Astrocyte of the cerebellum (primary cell): ENCODE measurements around the gene OBI1.

ENCODE experiments used
- DNase-seq: peaks from one replicate; pipeline ENCODE4 v3.0.0-alpha.2; 2011; ENCODE audit warnings: low read depth
- H3K4me3 ChIP-seq: 2 replicates; pipeline ENCODE4 v1.5.1; 2011; ENCODE audit warnings: mild to moderate bottlenecking, low read depth, low read length, moderate library complexity
- in situ Hi-C: cut with HindIII; loops from 2 replicates; pipeline ENCODE4 v1.10.0; 2017; ENCODE audit warnings: low sequenced_read_pairs
- TF ChIP-seq, protein P1 (sequence below): IDR thresholded peaks from 2 replicates; pipeline ENCODE4 v1.5.1; 2012; ENCODE audit warnings: low read length, low read depth, moderate library complexity, mild to moderate bottlenecking; ENCODE audit errors: missing control alignments

OBI1 gene

DNA sequence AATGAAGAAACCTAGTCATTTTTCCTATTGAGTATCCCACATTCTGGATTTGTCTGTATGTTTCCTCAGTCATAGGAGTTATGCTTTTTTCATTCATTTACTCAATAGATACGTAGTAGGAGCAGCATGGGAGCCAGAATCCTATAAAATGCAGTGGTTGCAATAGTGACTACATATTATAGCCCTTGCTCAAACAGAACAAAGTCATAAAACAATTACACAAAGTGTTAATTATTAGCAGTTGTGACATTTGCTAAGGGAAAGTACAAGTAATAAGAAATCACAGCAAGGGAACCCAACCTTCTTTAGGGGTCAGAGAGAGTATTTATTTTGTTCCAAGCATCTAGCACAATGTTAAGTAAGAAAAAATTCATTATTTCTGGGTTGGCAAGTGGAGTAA lies 27.9 kb downstream of the OBI1 start:
- TF ChIP-seq, protein P1, sequence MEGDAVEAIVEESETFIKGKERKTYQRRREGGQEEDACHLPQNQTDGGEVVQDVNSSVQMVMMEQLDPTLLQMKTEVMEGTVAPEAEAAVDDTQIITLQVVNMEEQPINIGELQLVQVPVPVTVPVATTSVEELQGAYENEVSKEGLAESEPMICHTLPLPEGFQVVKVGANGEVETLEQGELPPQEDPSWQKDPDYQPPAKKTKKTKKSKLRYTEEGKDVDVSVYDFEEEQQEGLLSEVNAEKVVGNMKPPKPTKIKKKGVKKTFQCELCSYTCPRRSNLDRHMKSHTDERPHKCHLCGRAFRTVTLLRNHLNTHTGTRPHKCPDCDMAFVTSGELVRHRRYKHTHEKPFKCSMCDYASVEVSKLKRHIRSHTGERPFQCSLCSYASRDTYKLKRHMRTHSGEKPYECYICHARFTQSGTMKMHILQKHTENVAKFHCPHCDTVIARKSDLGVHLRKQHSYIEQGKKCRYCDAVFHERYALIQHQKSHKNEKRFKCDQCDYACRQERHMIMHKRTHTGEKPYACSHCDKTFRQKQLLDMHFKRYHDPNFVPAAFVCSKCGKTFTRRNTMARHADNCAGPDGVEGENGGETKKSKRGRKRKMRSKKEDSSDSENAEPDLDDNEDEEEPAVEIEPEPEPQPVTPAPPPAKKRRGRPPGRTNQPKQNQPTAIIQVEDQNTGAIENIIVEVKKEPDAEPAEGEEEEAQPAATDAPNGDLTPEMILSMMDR: no peak
- in situ Hi-C loops: no loop called here
- H3K4me3 ChIP-seq: no peak overlapping the region
- DNase-seq: no peak

DNA sequence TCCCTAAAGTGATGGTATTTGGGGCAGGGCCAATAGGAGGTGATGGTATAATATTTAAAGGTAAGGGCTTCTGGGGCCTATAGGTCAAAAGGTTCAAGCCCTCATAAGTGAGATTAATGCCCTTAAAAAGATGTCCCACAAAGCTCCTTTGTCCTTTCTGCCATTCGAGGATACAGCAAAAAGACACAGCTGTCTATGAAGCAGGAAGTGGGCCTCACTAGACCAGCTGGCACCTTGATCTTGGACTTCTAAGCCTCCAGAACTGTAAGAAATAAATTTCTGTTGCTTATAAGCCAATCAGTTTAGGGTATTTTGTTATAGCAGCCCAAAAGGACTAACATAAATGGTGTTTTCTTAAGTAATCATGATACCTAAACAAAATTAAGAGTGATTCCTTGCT lies 28.4 kb downstream of the OBI1 start:
- no peak for DNase-seq
- H3K4me3 ChIP-seq: no peak overlapping the region
- TF ChIP-seq, protein P1: no peak
- in situ Hi-C loops: no loop called here

DNA sequence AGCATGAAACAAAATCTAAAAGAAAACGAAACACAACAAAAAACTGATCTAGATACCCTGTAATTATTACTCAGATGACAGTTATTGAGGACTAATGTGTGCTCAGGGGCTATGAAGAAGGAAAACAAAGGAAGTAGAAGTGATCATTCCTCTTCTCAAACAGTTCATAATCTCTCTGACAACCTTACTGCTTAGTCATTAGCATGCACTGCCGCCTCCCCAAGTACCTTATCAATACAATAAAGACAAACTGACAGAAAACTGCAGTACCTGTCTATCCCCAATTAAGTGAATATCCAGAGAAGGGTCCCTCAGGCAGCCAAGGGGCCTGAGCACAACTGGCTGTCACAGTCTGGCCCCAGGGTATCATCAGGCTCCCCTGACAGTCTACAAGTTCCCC lies 33.6 kb downstream of the OBI1 start:
- H3K4me3 ChIP-seq: no peak overlapping the region
- TF ChIP-seq, protein P1: no peak
- no peak for DNase-seq
- in situ Hi-C loops: no loop called here

DNA sequence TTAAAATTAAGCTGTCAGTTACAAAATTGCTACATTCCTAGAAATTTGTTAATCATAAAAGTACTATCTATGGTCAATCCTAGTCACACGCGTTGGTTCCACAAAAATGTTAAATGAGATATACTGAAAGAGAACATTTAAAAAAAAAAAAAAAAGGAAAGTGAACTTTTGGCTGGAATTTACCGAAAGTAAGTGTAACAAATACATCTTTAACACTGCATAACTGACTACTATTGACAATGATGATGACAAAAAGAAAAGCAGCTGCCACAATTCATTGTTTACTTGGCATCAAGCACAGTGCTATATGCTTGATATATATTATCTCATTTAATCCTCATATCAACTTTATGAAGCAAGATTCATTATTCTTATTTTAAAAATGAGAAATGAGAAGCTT lies 35.8 kb downstream of the OBI1 start:
- no peak for DNase-seq
- TF ChIP-seq, protein P1: no peak
- in situ Hi-C loops: no loop called here
- H3K4me3 ChIP-seq: no peak overlapping the region

DNA sequence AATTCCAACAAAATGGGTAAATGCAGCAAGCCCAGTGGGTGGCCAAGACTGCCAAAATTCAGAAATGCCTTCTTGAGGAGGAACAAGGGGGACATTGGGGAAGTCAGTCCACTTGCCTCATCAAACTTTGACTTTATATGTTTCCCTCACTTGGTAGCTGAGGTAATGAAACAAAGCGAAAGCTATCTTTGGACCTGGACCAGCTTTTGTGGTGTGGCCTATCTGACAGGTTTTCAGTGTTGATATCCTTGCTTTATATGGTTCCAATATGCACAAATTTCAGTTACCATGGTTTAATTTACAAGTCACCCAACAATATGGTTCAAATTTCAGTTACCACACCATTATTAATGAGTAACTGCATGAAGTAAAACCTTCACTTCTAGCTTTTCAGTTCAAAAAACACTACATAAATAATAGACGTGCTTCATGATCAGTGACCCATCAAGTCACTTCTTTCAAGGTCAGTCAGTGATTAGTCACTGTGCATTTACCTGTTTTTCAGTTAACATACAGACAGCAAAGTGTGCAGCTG lies 38.0 kb downstream of the OBI1 start:
- in situ Hi-C loops: no loop called here
- DNase-seq: no peak
- TF ChIP-seq, protein P1: no peak
- no peak overlapping the region for H3K4me3 ChIP-seq

DNA sequence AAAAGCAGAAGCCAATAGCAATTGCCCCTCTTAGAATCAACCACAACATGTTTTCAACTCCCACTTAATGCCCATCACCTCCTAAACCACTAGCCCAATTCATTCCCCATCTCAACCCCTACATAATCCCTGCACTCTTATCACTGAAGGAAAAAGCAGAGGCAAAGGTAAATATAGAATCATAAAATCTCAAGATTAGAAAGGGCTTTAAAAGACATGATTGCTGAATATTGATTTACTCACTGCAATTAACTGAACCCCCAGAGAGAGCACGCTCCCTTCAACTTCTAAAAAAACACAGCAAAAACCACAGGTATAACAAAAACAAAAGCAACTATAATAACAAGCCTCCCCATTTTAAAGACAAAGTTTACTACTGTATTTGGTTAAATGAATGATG lies 40.5 kb downstream of the OBI1 start:
- no peak overlapping the region for H3K4me3 ChIP-seq
- TF ChIP-seq, protein P1: no peak
- in situ Hi-C loops: no loop called here
- DNase-seq: no peak

DNA sequence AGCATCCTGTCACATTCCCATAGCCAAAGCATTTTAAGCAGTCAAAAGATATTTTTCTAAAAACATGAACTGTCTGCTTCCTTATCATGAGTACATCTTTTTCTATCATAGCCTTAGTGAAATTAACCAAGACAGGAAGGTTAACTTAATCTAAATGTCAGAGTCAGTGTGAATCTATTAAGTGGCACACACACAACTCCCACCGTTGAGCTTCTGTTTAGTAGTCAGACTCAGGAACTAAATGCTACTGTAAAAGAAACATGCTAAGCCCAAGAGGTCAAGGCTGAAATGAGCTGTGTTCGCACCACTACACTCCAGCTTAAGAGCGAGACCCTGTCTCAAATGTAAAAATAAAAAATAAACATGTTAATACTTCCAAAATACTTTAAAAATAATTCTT lies 47.9 kb downstream of the OBI1 start:
- in situ Hi-C loops: no loop called here
- DNase-seq: no peak
- no peak overlapping the region for H3K4me3 ChIP-seq
- TF ChIP-seq, protein P1: no peak
